DOHH2 (cell line): ENCODE data around the gene LDLRAD4.

Experiments used
- H3F3A ChIP-seq: fragments of 200-600 bp; sonication (generic), shearing (Covaris generic); 2 replicates; pipeline ENCODE4 v1.6.0; 2016; ENCODE audit warnings: antibody characterized with exemption, mild to moderate bottlenecking; ENCODE audit not compliant: control insufficient read depth, insufficient read depth
- H3K27ac ChIP-seq: fragments of 200-600 bp; sonication (generic); 2 replicates; pipeline ENCODE4 v1.5.1; 2014; ENCODE audit warnings: low read depth, mild to moderate bottlenecking, low read length, moderate library complexity
- H3K27me3 ChIP-seq: fragments of 200-600 bp; sonication (generic); 2 replicates; pipeline ENCODE4 v1.6.1; 2014; ENCODE audit warnings: mild to moderate bottlenecking, low read length, mixed read lengths; ENCODE audit not compliant: control insufficient read depth
- H3K36me3 ChIP-seq: fragments of 200-600 bp; sonication (generic); 2 replicates; pipeline ENCODE4 v1.6.1; 2014; ENCODE audit warnings: mild to moderate bottlenecking, low read length, moderate library complexity, mixed read lengths; ENCODE audit not compliant: control insufficient read depth
- H3K4me1 ChIP-seq: fragments of 200-600 bp; sonication (generic); 2 replicates; pipeline ENCODE4 v1.6.1; 2014; ENCODE audit warnings: mild to moderate bottlenecking, low read length, mixed read lengths; ENCODE audit not compliant: control insufficient read depth
- H3K4me2 ChIP-seq: fragments of 200-600 bp; sonication (generic); 2 replicates; pipeline ENCODE4 v1.6.0; 2014; ENCODE audit warnings: mild to moderate bottlenecking, low read length, moderate library complexity
- H3K4me3 ChIP-seq: fragments of 200-600 bp; sonication (generic); 2 replicates; pipeline ENCODE4 v1.5.1; 2014; ENCODE audit warnings: mild to moderate bottlenecking, low read length, mixed read lengths
- H3K79me2 ChIP-seq: fragments of 200-600 bp; sonication (generic); 2 replicates; pipeline ENCODE4 v1.6.1; 2014; ENCODE audit warnings: mild to moderate bottlenecking, low read length, mixed read lengths; ENCODE audit not compliant: control insufficient read depth
- H3K9me2 ChIP-seq: fragments of 200-600 bp; sonication (generic); replicated peaks from 2 replicates; pipeline ENCODE4 v1.6.1; 2014; ENCODE audit warnings: mild to moderate bottlenecking, low read length, mixed read lengths; ENCODE audit not compliant: control insufficient read depth
- H3K9me3 ChIP-seq: fragments of 200-600 bp; sonication (generic); 2 replicates; pipeline ENCODE4 v1.6.1; 2014; ENCODE audit warnings: antibody characterized with exemption, low read length, mixed read lengths; ENCODE audit not compliant: control insufficient read depth, insufficient read depth
- H4K20me1 ChIP-seq: fragments of 200-600 bp; sonication (generic); 2 replicates; pipeline ENCODE4 v1.6.0; 2014; ENCODE audit warnings: low read depth, mild to moderate bottlenecking, antibody characterized with exemption, low read length, moderate library complexity; ENCODE audit not compliant: control insufficient read depth, insufficient read depth
- CTCF ChIP-seq: fragments of 200-600 bp; sonication (generic); IDR thresholded peaks from one replicate; pipeline ENCODE4 v1.5.1; 2014; ENCODE audit warnings: antibody characterized with exemption, mild to moderate bottlenecking, low read depth, low read length; ENCODE audit not compliant: poor library complexity, severe bottlenecking
- EZH2phosphoT487 ChIP-seq: fragments of 200-600 bp; sonication (generic); IDR thresholded peaks from 2 replicates; pipeline ENCODE4 v1.6.1; 2017; ENCODE audit warnings: borderline replicate concordance, mild to moderate bottlenecking, antibody characterized with exemption, low read length, moderate library complexity, mixed read lengths

LDLRAD4 gene

DNA sequence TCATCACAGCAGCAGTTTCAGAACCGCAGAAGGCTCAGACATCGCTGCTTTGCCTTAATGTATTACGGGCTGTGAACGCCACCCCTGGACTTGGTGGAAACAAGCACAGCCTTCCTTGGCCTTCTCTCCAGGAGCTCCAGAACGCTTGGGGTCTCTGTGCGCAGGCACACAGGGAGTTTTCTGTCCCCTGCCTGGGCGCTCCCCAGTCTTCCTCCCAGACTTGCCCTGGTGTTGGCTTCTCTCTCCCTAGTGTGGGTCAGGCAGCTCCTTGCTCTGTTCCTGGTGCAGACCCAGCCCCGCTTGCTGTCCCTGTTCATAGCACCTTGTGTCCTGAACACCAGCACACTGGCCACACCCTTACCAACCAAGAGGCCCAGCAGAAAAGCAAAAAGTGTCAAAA is 404.2 kb downstream of the LDLRAD4 start:
- Histone ChIP-seq H3K36me3 (peaks cover 18% of the 10 kb centered on the region; the same call in 1 of the 2 replicates), H3F3A (peaks cover 3% of the 10 kb centered on the region; the same call in 1 of the 2 replicates), H3K9me3 (no peaks in the 10 kb centered on the region), H3K4me1 (peaks cover 4% of the 10 kb centered on the region), H3K79me2 (peaks cover 32% of the 10 kb centered on the region), H3K27me3 (no peaks in the 10 kb centered on the region), H3K9me2 (no peaks in the 10 kb centered on the region), H3K4me2 (no peak overlapping the region), H3K27ac (no peak overlapping the region), H4K20me1 (no peaks in the 10 kb centered on the region), H3K4me3 (no peak overlapping the region)
- TF ChIP-seq CTCF, result no peak
- TF ChIP-seq EZH2phosphoT487, result no peak

DNA sequence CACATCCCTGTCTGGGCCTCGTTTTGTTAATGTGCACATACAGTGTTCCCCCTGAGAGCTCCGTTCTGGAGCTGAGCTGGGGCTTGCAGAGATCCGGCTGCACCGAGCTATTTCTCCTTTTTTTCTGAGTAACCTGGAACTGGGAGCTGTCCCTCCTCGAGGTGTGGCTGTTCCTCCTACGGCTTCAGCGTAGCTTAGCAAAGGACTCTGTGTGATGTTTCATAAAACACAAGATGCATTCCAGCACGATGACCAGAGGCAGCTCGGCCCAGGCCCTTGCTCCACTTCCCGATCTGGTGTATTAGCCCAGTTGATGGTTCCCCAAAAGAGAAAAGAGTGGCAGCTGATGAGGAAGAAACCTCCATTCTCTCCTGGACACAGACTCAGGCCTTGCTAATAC is 404.8 kb downstream of the LDLRAD4 start:
- H3K36me3 ChIP-seq, result peaks cover 18% of the 10 kb centered on the region; the same call in 1 of the 2 replicates
- H3K79me2 ChIP-seq, result peaks cover 29% of the 10 kb centered on the region
- H3K27me3 ChIP-seq, result no peaks in the 10 kb centered on the region
- no peaks in the 10 kb centered on the region for H3K9me3 ChIP-seq
- no peak overlapping the region for H3K4me2 ChIP-seq
- peaks cover under 1% of the 10 kb centered on the region; the same call in 1 of the 2 replicates for H3F3A ChIP-seq
- H3K9me2 ChIP-seq, result no peaks in the 10 kb centered on the region
- peaks cover 5% of the 10 kb centered on the region; the same call in 1 of the 2 replicates for H3K4me1 ChIP-seq
- H4K20me1 ChIP-seq, result no peaks in the 10 kb centered on the region
- no peak overlapping the region for H3K4me3 ChIP-seq
- TF ChIP-seq EZH2phosphoT487 (no peak), CTCF (no peak)
- no peak overlapping the region for H3K27ac ChIP-seq

- Histone ChIP-seq H3K27me3 (no peaks in the 10 kb centered on the region), H3K4me2 (no peak overlapping the region), H3F3A (no peaks in the 10 kb centered on the region), H3K9me3 (no peaks in the 10 kb centered on the region), H3K4me1 (peaks cover 9% of the 10 kb centered on the region), H3K27ac (no peak overlapping the region), H4K20me1 (no peaks in the 10 kb centered on the region), H3K36me3 (peaks cover 15% of the 10 kb centered on the region; the same call in 1 of the 2 replicates), H3K9me2 (no peaks in the 10 kb centered on the region), H3K4me3 (no peak overlapping the region), H3K79me2 (peaks cover 27% of the 10 kb centered on the region)
- TF ChIP-seq EZH2phosphoT487 (no peak), CTCF (no peak)
Observed at GRCh38 chr18:13623871-13624270, 405.3 kb downstream of the LDLRAD4 start.
